RCC 7860 (cell line): Measurements from ENCODE around the gene XRRA1.
A peak's percentile ranks its signal among the peaks of the same experiment; 100 is the strongest.
"Not testable (repeated sequence)": the region's sequence is repeated elsewhere in the genome, so short reads cannot be mapped to it uniquely, and the experiment has no call there.

Experiments
- DNase-seq: peaks from one replicate; pipeline ENCODE4 v3.0.0-alpha.2; 2015; ENCODE audit warnings: low spot score
- FAIRE-seq: peaks from 2 replicates; lab custom pipeline; 2012; peaks lifted over from hg19 to GRCh38; lab: Jason Lieb, UNC

Gene XRRA1

GRCh38 chr11:74948898-74949752, at the start of gene XRRA1, which contains the start of gene SPCS2:
TSS of gene XRRA1 (minus strand) at chr11:74949091. CDS start at chr11:74940878, 8,213 bp downstream.
TSS of gene SPCS2 (plus strand) at chr11:74949266. CDS start at chr11:74949286, 20 bp downstream.
- DNase-seq, result peak; percentile 94
- FAIRE-seq, result peak; percentile 78

GRCh38 chr11:74992852-74993251, 44.0 kb upstream of the XRRA1 start:
- FAIRE-seq, result no peak
- no peak for DNase-seq

GRCh38 chr11:74990941-74991340, 42.0 kb upstream of the XRRA1 start:
- FAIRE-seq, result no peak
- DNase-seq, result no peak

DNA sequence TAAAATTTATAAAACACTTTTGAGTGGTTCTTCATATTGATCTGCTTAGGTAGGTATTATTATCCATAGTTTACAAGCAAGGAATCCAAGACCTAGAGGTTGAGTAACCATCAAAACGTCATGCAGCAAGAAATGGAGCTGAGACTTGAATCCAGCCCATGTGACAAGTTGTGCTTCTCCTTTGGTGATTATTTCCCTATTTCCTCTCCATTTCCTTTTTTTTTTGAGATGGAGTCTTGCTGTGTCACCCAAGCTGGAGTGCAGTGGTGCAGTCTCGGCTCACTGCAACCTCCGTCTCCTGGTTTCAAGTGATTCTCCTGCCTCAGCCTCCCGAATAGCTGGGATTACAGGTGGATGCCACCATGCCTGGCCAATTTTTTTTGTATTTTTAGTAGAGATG, 41.3 kb upstream of the XRRA1 start:
- not testable (repeated sequence) for DNase-seq, FAIRE-seq

DNA sequence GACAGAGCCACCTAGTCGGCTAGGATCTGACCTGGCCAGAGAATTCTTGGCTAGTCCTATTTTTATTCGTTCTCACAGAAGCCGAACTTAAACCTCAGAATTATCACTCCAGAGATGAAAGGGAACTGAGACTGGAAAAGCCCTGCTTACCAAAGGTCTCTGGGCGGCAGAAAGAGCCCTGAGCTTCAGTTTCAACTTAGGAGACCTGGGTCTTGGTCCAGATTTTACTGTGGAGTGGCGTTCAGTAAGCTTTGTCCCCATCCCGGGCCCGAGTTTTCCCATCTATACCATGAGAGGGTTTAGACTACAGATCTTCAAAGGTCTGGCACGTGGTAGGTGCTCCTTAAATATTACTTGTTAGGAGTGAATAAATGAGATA, 40.4 kb upstream of the XRRA1 start:
- FAIRE-seq, result no peak
- DNase-seq, result no peak

GRCh38 chr11:74988541-74989259, 39.8 kb upstream of the XRRA1 start, which contains the start of gene NEU3:
TSS of gene NEU3 (plus strand) at chr11:74988933. CDS start at chr11:74989061, 128 bp downstream.
- DNase-seq (peak; percentile 73), FAIRE-seq (no peak)

GRCh38 chr11:74984730-74985129, 35.8 kb upstream of the XRRA1 start:
- FAIRE-seq (no peak), DNase-seq (no peak)

GRCh38 chr11:74984070-74984469, 35.2 kb upstream of the XRRA1 start:
- DNase-seq (no peak), FAIRE-seq (no peak)

DNA sequence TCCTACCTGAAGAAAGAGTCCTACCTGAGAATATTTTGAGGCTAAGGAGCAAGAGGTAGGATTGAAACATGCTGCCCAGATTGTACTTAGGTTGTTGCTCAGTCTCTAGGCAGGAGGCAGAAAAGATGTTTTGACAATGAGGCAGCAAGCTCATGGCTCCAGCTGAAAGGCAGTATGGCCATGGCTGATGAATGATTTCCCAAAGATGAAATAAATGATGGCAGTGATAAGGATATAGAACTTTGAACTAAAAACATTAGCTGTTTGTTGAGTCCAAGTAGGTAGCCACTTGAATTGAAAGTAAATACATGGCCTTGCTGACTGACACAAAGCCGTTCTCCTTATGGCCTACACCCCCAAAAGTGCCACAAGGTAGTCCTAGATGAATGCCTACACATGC, 33.0 kb upstream of the XRRA1 start:
- FAIRE-seq (no peak), DNase-seq (no peak)

DNA sequence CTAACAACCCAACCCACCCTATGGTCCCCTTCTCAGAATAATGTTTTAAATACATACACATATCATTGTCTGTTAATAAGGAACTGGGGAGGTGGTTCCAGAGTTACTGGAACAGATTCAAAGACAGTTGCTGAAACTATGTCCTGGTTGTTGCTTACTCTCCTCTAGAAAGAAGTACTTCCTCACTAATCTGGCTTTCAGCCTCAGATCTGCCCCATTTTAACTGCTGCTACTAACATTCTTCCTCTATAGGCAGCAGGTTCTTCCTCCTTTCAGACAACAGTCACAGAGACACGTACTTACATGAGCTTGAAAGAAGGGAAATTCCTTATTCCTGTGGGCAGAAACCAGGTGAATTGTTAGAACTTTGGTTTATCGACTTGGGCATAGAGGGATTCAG, 31.7 kb upstream of the XRRA1 start:
- FAIRE-seq, result no peak
- no peak for DNase-seq

DNA sequence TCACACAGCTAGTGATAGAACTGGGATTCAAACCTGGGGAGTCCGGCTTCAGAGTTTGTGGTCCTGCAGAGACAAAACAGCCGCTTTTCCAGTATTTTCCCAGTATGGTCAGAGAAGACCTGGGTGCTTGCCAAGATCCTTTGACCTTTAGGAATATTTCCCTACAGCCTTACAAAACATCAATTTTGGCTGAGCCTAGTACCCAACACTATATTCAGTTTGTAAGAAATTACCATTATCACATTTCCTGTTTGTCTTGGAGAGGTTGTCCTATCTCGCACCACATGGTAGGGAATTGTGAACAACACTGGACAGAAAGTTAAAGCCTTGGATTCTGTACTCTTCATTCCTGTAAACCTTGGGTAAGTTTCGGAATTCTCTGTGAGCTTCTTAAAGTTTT, 29.1 kb upstream of the XRRA1 start:
- no peak for DNase-seq
- no peak for FAIRE-seq

GRCh38 chr11:74971424-74971823, 22.5 kb upstream of the XRRA1 start:
- DNase-seq (no peak), FAIRE-seq (no peak)

GRCh38 chr11:74970852-74971395, 22.0 kb upstream of the XRRA1 start:
- no peak for FAIRE-seq
- DNase-seq, result no peak

DNA sequence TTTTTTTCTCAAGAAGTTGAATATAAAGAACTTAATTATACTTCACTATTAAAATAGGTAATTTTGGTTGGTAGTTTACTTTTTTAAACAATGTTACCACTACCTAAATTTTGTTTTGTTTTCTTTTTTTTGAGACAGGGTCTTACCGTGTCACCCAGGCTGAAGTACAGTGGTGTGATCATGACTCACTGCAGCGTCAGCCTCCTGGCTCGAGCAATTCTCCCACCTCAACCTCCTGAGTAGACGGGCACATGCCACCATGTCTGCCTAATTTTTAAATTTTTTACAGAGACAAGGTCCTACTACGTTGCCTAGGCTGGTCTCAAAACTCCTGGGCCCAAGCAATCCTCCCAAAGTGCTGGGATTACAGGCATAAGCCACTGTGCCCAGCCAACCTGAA, 17.8 kb upstream of the XRRA1 start:
- DNase-seq, result no peak

GRCh38 chr11:74960128-74960527, 11.2 kb upstream of the XRRA1 start:
- DNase-seq, FAIRE-seq: not testable (repeated sequence)

More for the DNA sequence above, 17.8 kb upstream of the XRRA1 start:
- FAIRE-seq, result no peak

- DNase-seq, result no peak
- FAIRE-seq, result no peak
These were observed 9.2 kb upstream of the XRRA1 start for GRCh38 chr11:74957937-74958629.

- DNase-seq (no peak), FAIRE-seq (no peak)
These were observed 7.6 kb upstream of the XRRA1 start for GRCh38 chr11:74956397-74957015.

- no peak for FAIRE-seq
- DNase-seq, result no peak
These were observed 5.3 kb upstream of the XRRA1 start for GRCh38 chr11:74954199-74954598.

GRCh38 chr11:74953451-74953850, 4.6 kb upstream of the XRRA1 start:
- FAIRE-seq (no peak), DNase-seq (no peak)

DNA sequence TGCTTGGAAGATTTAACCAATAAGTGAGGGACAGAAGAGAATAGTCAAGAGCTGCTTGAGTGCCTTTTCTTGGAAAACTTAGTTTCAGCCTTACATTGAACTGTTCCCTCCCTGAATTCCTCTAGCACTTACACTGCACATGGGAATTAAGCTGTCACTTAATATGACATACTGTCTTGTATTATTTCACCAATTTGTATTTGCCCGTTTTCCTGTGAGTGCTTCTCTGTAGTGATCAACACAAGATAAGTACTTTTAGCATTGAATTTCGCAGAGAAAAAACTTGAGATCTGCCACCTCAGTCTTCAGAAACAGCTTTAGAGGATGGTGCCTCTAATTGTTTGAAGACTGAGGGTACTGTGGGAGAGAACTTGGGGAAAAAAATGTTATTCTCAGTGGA, 3.9 kb upstream of the XRRA1 start:
- DNase-seq (no peak), FAIRE-seq (no peak)

DNA sequence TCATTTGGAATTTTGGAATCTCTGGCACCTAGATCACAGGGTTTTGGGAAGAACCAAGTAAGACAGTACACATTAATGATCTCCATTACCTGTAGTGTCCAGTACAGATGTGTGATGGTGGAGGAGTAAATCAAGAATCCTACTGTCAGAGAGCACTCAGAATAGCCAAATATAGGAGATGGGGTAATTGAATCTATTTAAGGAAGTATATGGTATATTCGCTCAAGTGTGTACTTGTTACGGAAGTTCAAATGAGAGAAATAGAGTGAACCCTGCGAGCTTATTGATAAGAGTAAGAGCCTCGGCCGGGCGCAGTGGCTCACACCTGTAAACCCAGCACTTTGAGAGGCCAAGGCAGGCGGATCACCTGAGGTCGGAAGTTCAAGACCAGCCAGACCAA, 2.3 kb upstream of the XRRA1 start:
- DNase-seq (no peak), FAIRE-seq (no peak)
